ENCODE measurements around the gene ZNF282. TPM values are rescaled to one million over a fixed set of nuclear protein-coding genes. Genes with fewer than 3 reads are reported as not detected.
A peak's percentile ranks its signal among the peaks of the same experiment; 100 is the strongest.

Gene ZNF282
- 43.0 TPM for polyA plus RNA-seq (2012; ENCODE audit: insufficient read depth, insufficient read length, low read depth)

DNA sequence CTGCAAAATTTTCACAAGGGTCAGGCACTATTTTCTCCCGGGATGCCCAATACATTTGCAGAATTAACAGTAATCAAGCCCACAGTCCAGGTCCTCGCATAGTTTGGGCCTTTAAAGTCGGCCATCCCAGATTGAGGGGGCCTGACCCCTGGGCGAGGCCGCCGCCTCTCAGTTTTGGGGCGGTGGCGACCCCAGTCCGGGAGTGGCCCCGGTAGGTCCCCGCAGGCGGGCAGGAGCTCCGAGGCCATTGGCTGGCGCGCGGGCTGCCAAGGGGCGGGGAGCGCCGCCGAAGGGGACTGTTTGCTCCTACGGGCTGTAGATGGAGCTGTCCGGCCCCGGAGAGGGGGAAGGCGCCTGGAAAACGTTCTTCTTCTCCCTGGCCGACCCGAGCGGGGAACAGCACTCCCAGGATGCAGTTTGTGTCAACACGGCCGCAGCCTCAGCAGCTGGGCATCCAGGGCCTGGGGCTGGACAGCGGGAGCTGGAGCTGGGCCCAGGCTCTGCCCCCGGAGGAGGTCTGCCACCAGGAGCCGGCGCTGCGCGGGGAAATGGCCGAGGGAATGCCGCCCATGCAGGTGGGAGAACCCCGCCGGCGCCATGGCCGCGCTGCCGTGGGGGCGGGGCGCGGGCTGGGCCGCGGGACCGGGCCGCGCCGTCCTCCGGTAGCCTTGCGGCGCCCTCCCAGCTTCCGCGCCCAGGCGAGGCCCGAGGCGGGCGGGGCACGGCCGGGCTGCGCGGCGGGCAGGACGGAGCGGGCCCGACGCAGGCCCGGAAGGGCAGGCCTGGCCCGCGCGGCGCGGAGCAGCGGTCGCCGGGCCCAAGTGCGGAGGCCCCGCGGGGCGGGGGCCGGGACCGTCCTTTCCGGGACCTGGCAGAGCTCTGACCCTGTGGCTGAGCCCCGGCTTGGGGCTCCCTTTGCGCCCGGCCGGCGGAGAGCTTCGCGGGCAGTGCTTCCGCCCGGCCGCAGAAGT lies at the start of gene ZNF282:
Gene ZNF282, plus strand, starts transcription at position 367 of the 971 bp plus-strand sequence. Its CDS starts 44 bp downstream, at position 411.
- DNase-seq: peak; percentile 95
- peak within 1 kb of the TSS; percentile 80 for H3K4me3 ChIP-seq (ENCODE audit: low read depth, low read length)
- peaks cover 29% of the 10 kb centered on the region for H3K36me3 ChIP-seq
- H3K27me3 ChIP-seq: no peaks in the 10 kb centered on the region
- H3K9me3 ChIP-seq: no peaks in the 10 kb centered on the region
- no peaks in the 10 kb centered on the region for H3K4me1 ChIP-seq
- TF ChIP-seq CTCF (IDR thresholded peaks at IDR 0.05; ENCODE audit: low read depth, low read length): peak; percentile 69

DNA sequence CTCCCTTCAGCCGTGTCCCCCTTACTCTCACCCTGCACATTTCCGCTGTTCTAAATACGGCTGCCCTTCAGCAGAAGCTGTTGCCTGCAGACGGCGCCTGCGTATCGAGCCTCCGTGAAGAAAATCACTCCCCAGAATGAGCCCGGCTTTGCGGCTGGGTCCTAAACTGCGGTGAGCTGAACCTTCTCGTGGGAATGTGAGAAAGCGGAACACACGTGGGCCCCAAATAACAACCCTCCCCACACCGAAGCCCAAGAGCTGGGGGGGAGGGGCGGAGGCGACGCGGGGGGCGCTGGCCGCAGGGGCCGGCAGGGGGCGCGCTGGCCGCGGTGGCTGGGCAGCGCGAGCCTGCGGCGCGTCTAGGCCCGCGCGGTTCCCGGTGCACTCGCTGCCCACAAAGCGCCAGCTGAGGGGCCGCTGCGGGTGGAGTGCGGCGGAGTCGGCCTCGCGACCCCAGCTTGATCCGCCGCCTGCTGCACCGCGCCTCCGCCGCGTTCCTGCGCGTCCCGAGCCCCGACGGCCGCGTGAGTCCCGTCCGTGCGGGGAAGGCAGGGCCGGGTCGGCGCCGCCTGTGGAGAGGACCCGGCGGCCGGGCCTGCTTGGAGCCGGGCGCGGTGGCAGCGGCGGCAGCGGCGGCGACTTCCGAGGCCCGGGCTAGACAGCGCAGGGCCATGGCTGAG lies 48.1 kb upstream of the ZNF282 start, which contains the start of gene ZNF398:
Gene ZNF398, plus strand, starts transcription at position 382 of the 680 bp plus-strand sequence. Its CDS starts 290 bp downstream, at position 672.
- peak; percentile 37; the same call in 1 of the 2 replicates for TF ChIP-seq CTCF (IDR thresholded peaks at IDR 0.05; ENCODE audit: low read depth, low read length)
- Histone ChIP-seq H3K27me3 (no peaks in the 10 kb centered on the region), H3K9me3 (no peaks in the 10 kb centered on the region), H3K4me3 (ENCODE audit: low read depth, low read length) (peak within 1 kb of the TSS; percentile 97), H3K36me3 (peaks cover 7% of the 10 kb centered on the region), H3K4me1 (no peaks in the 10 kb centered on the region)
- DNase-seq: peak; percentile 83

GRCh38 chr7:149147752-149148653 lies 47.3 kb upstream of the ZNF282 start:
- peak; percentile 68 for DNase-seq
- TF ChIP-seq CTCF (IDR thresholded peaks at IDR 0.05; ENCODE audit: low read depth, low read length): no peak
- H3K4me1 ChIP-seq: no peaks in the 10 kb centered on the region

DNA sequence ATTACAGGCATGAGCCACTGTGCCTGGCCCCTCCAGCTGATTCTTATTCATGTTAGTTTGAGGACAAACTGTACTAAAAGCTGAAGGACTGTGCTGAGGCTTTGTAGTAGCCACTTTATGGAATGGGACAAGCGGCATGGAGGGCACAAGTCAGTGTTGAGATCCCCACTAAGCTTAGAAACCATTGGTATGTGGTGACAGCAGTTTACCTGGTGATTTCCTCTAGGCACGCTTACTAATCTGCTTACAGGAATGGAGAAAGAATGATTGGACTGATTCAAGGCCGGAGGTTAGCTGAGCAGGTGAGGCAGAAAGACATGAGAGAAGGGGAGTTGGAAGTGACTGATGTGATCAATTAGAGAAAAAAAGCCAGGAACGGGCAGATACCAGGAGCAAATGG lies 44.4 kb upstream of the ZNF282 start:
- H3K27me3 ChIP-seq: no peaks in the 10 kb centered on the region
- no peaks in the 10 kb centered on the region for H3K4me1 ChIP-seq
- TF ChIP-seq CTCF (IDR thresholded peaks at IDR 0.05; ENCODE audit: low read depth, low read length): no peak
- peaks cover 28% of the 10 kb centered on the region for H3K36me3 ChIP-seq
- H3K4me3 ChIP-seq (ENCODE audit: low read depth, low read length): no peak overlapping the region
- no peak for DNase-seq
- H3K9me3 ChIP-seq: no peaks in the 10 kb centered on the region

More at GRCh38 chr7:149147752-149148653, 47.3 kb upstream of the ZNF282 start:
- peaks cover 7% of the 10 kb centered on the region for H3K36me3 ChIP-seq
- H3K4me3 ChIP-seq (ENCODE audit: low read depth, low read length): peak overlapping the region; percentile 97
- H3K9me3 ChIP-seq: no peaks in the 10 kb centered on the region
- H3K27me3 ChIP-seq: no peaks in the 10 kb centered on the region

- no peak for DNase-seq
- peaks cover 35% of the 10 kb centered on the region for H3K36me3 ChIP-seq
- H3K4me3 ChIP-seq (ENCODE audit: low read depth, low read length): no peak overlapping the region
- TF ChIP-seq CTCF (IDR thresholded peaks at IDR 0.05; ENCODE audit: low read depth, low read length): no peak
- H3K27me3 ChIP-seq: no peaks in the 10 kb centered on the region
- no peaks in the 10 kb centered on the region for H3K4me1 ChIP-seq
- no peaks in the 10 kb centered on the region for H3K9me3 ChIP-seq
Measured at GRCh38 chr7:149153346-149153745, 42.0 kb upstream of the ZNF282 start.

Data from BE2C (cell line).